Activated CD8-positive, alpha-beta memory T cell treated with anti-CD3 and anti-CD28 coated beads, Interleukin-2, amount 10 ng/mL, durations not matched to agents 7 days and 5 days (primary cell): ENCODE data around the gene MYLK2. TPM values are rescaled to one million over a fixed set of nuclear protein-coding genes. Genes with fewer than 3 reads are reported as not detected.

Experiments
- total RNA-seq, 2 experiments: library from RNA; stranded (reverse); gene quantifications; one replicate each; pipeline ENCODE4 v1.2.3, GENCODE V29; 2021

MYLK2 gene
- total RNA-seq, 2 experiments from 2014 or later = 0.42 to 1.2 TPM

Other genes starting within 250 kb of the MYLK2 start
- not detected for gene ID1, start 214.1 kb upstream of the MYLK2 start, total RNA-seq
- gene COX4I2, start 181.4 kb upstream of the MYLK2 start, total RNA-seq = not detected
- gene BCL2L1, start 96.5 kb upstream of the MYLK2 start, total RNA-seq = 100 to 1,000 TPM in 1 of 2 experiments, 10 to 100 TPM in 1; 69.8 to 121 TPM
- 100 to 1,000 TPM; 148 to 159 TPM for gene TPX2, start 80.1 kb upstream of the MYLK2 start, total RNA-seq
- not detected for gene FOXS1, start 26.2 kb downstream of the MYLK2 start, total RNA-seq
- not detected for gene DUSP15, start 51.2 kb downstream of the MYLK2 start, total RNA-seq
- gene TTLL9, start 51.3 kb downstream of the MYLK2 start, total RNA-seq = not detected
- gene PDRG1, start 132.7 kb downstream of the MYLK2 start, total RNA-seq = 10 to 100 TPM; 14.9 to 15.6 TPM
- not detected for gene XKR7, start 148.8 kb downstream of the MYLK2 start, total RNA-seq
- gene CCM2L, start 191.1 kb downstream of the MYLK2 start, total RNA-seq = not detected
- gene HCK, start 232.9 kb downstream of the MYLK2 start, total RNA-seq = not detected